H1 (cell line): ENCODE data around the gene UTP15.

ENCODE experiments used
- CBX5 ChIP-seq: fragments of 300-800, 300-1000 bp; sonication (generic); IDR thresholded peaks from 2 replicates; pipeline ENCODE4 v1.7.1; 2016; ENCODE audit warnings: antibody characterized with exemption, low read length, low read depth
- CEBPB ChIP-seq: IDR thresholded peaks from 2 replicates; pipeline ENCODE4 v1.6.1; 2012; ENCODE audit warnings: low read depth, low read length
- CHD1 ChIP-seq: IDR thresholded peaks from 2 replicates; pipeline ENCODE4 v1.6.1; 2012; ENCODE audit warnings: low read depth, low read length, improper control_type of control experiment
- CHD2 ChIP-seq: IDR thresholded peaks from 2 replicates; pipeline ENCODE4 v1.6.1; 2012; ENCODE audit warnings: low read length, improper control_type of control experiment
- CTCF ChIP-seq, 3 experiments: IDR thresholded peaks; 1 replicate in 2 of 3; 2 replicates in 1 of 3; pipeline versions ENCODE4 v1.5.1 to v1.6.1; 2011; ENCODE audit warnings: low read length in 3 of 3, mild to moderate bottlenecking in 3 of 3, inconsistent platforms in 2 of 3, low read depth in 1 of 3, moderate library complexity in 1 of 3; ENCODE audit not compliant: insufficient read depth in 1 of 3; ENCODE audit errors: control extremely low read depth in 1 of 3
- EZH2 ChIP-seq: fragments of 200-600 bp; sonication (generic); IDR thresholded peaks from 2 replicates; pipeline ENCODE4 v1.7.1; 2012; ENCODE audit warnings: low read depth, mild to moderate bottlenecking, moderate library complexity, low read length, inconsistent platforms; ENCODE audit not compliant: severe bottlenecking
- GTF2F1 ChIP-seq: IDR thresholded peaks from 2 replicates; pipeline ENCODE4 v1.6.1; 2012; ENCODE audit warnings: low read depth, low read length, improper control_type of control experiment, borderline replicate concordance
- MAX ChIP-seq: IDR thresholded peaks from 2 replicates; pipeline ENCODE4 v1.6.1; 2012; ENCODE audit warnings: inconsistent platforms
- POLR2A ChIP-seq, 2 experiments: IDR thresholded peaks; 1 replicate in 1 of 2; 2 replicates in 1 of 2; pipeline ENCODE4 v1.6.1; 2011; ENCODE audit warnings: low read depth in 2 of 2, low read length in 2 of 2, mild to moderate bottlenecking in 2 of 2; ENCODE audit errors: control extremely low read depth in 1 of 2
- POLR2AphosphoS5 ChIP-seq: IDR thresholded peaks from 2 replicates; pipeline ENCODE4 v1.6.1; 2011; ENCODE audit warnings: low read depth, low read length
- RAD21 ChIP-seq, 2 experiments: IDR thresholded peaks in 1 of 2; conservative IDR thresholded peaks in 1 of 2; 2 replicates each; pipeline ENCODE4 v1.6.1; 2011; ENCODE audit warnings: low read depth in 2 of 2, low read length in 2 of 2, improper control_type of control experiment in 1 of 2, inconsistent platforms in 1 of 2, mild to moderate bottlenecking in 1 of 2, moderate library complexity in 1 of 2
- RNF2 ChIP-seq: fragments of 200-900, 300-1000 bp; sonication (generic); IDR thresholded peaks from 2 replicates; pipeline ENCODE4 v1.7.1; 2016; ENCODE audit warnings: borderline replicate concordance, low read depth, mild to moderate bottlenecking, antibody characterized with exemption, low read length; ENCODE audit not compliant: poor library complexity, severe bottlenecking; ENCODE audit errors: missing control alignments
- SAP30 ChIP-seq: fragments of 300-600 bp; sonication (generic); IDR thresholded peaks from 2 replicates; pipeline ENCODE4 v1.7.1; 2012; ENCODE audit warnings: low read length, moderate library complexity, mild to moderate bottlenecking, inconsistent platforms; ENCODE audit not compliant: insufficient read depth, insufficient replicate concordance
- TEAD4 ChIP-seq: IDR thresholded peaks from 2 replicates; pipeline ENCODE4 v1.6.1; 2012; ENCODE audit warnings: low read depth, low read length, inconsistent platforms, mixed read lengths

- TF ChIP-seq POLR2A (IDR thresholded peaks at IDR 0.05; ENCODE audit: control extremely low read depth in 1 of 2, low read depth in 2 of 2, low read length in 2 of 2) (no peak), TEAD4 (no peak), CTCF (IDR thresholded peaks at IDR 0.05; ENCODE audit: control extremely low read depth in 1 of 3, insufficient read depth in 1 of 3, low read depth in 1 of 3, low read length in 3 of 3) (no peak), EZH2 (no peak), CEBPB (no peak), MAX (no peak), CBX5 (no peak), SAP30 (no peak), RAD21 (IDR thresholded peaks at IDR 0.05 in 1 of 2, conservative IDR thresholded peaks at IDR 0.05 in 1 of 2; ENCODE audit: low read depth in 2 of 2, low read length in 2 of 2) (no peak), CHD2 (no peak), CHD1 (no peak), RNF2 (no peak), GTF2F1 (no peak), POLR2AphosphoS5 (no peak)
These were observed 63.9 kb downstream of the UTP15 start for GRCh38 chr5:73629456-73629855.
